Omental fat pad (tissue), 4 donors: ENCODE data around the gene DOK1. TPM values are rescaled to one million over a fixed set of nuclear protein-coding genes. Genes with fewer than 3 reads are reported as not detected.

Experiments
- ATAC-seq: fragments of 150-250 bp; one replicate; pipeline ENCODE4 v1.9.1; 2016; ENCODE audit warnings: mild to moderate bottlenecking, moderate library complexity; ENCODE audit not compliant: low FRiP score
- DNase-seq: peaks from one replicate; pipeline ENCODE4 v3.0.0-alpha.2; 2019; ENCODE audit warnings: low spot score
- total RNA-seq, 4 donors: library from RNA; depleted of rRNA; stranded (reverse); fragments of >200 nt; gene quantifications; one replicate each; pipeline ENCODE4 v1.1.0, GENCODE V29; 2016
- TF ChIP-seq, protein P1 (sequence below), 3 donors: fragments of 450-650 bp; IDR thresholded peaks; one replicate each; pipeline ENCODE4 v1.5.1; 2016 to 2017; ENCODE audit warnings: antibody characterized with exemption in 3 of 3, mild to moderate bottlenecking in 3 of 3, moderate library complexity in 2 of 3

The DOK1 gene
- total RNA-seq, 4 donors from 2014 or later: 16.0 to 39.4 (median 30.5) TPM

- ATAC-seq (no peak), DNase-seq (no peak)
- TF ChIP-seq, protein P1, sequence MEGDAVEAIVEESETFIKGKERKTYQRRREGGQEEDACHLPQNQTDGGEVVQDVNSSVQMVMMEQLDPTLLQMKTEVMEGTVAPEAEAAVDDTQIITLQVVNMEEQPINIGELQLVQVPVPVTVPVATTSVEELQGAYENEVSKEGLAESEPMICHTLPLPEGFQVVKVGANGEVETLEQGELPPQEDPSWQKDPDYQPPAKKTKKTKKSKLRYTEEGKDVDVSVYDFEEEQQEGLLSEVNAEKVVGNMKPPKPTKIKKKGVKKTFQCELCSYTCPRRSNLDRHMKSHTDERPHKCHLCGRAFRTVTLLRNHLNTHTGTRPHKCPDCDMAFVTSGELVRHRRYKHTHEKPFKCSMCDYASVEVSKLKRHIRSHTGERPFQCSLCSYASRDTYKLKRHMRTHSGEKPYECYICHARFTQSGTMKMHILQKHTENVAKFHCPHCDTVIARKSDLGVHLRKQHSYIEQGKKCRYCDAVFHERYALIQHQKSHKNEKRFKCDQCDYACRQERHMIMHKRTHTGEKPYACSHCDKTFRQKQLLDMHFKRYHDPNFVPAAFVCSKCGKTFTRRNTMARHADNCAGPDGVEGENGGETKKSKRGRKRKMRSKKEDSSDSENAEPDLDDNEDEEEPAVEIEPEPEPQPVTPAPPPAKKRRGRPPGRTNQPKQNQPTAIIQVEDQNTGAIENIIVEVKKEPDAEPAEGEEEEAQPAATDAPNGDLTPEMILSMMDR (IDR thresholded peaks at IDR 0.05): no peak
These were observed 4.3 kb upstream of the DOK1 start for GRCh38 chr2:74550231-74550630.

GRCh38 chr2:74551530-74551929 is 3.0 kb upstream of the DOK1 start:
- ATAC-seq (no peak), DNase-seq (no peak)
- TF ChIP-seq, protein P1 (IDR thresholded peaks at IDR 0.05): no peak

GRCh38 chr2:74551942-74552913 is 2.3 kb upstream of the DOK1 start:
- DNase-seq (no peak), ATAC-seq (no peak)
- TF ChIP-seq, protein P1 (IDR thresholded peaks at IDR 0.05): no peak

DNA sequence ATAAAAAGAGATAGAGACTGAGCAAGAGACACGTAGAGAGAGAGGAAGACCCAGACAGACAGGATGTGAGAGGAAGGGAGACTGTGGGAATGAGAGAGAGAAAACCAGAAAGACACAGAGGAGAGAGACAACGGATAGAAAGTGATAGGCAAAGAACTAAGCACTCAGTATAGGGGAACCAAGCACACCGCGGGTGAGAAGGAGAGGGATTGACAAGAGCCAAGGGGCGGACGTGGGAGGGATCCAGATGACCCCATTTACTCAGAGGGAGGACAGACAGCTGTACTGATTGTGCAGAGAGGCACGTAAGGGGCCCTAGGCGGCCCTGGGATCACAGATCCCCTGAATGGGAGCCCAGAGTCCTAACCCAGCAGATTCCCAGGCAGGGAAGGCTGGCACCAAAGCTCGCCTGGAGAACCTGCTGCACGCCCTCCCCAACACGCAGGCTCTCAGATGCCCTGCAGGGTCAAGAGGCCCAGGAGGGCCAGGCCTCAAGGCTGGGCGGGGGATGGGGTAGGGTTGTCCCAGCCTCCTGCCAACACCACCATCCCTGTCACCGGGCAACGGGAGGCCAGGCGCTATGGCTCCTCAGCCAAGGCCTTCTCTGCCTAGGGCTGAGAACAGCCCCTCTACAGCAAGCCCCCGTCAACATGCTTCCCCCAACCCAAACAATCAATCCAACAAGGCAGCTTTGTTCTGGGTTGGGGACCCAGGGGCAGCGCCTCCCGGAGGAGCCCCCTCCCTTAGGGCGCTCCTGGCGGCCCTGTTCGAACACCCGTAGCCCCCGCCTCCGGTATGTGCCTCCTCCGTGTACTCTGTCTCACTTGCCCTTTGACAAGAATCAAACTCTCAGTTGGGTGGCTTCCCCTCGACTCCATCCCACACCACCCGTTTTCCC is 1.4 kb upstream of the DOK1 start:
- TF ChIP-seq, protein P1 (IDR thresholded peaks at IDR 0.05): no peak

DNA sequence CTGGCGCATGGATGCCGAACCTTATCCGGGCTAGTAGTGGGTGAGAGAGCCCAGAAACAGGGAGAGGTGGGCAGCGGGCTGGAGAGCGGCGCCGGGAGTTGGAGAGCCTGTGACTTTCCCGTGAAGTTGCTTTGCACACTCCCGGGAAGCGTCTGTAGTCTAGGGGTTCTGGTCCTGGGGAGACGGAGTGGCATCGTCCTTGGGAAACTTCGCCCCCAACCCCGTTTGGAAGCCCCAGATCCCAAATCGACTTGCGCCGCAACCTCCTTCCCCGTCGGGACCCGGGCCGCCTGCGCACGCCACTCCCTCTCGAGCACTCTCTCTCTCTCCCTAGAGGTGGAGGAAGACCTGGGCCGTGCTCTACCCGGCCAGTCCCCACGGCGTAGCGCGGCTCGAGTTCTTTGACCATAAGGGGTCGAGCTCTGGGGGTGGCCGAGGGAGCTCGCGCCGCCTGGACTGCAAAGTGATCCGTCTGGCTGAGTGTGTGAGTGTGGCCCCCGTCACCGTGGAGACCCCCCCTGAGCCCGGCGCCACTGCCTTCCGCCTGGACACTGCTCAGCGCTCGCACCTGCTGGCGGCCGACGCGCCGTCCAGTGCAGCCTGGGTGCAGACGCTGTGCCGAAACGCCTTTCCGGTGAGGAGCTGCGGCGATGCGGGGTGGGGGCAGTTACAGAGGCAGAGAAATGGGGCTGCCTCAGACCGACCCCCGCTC is 456 bp downstream of the DOK1 start:
- peak; percentile 68 for ATAC-seq
- no peak for DNase-seq
- TF ChIP-seq, protein P1 (IDR thresholded peaks at IDR 0.05): no peak

More for the DNA sequence above, 1.4 kb upstream of the DOK1 start:
- ATAC-seq (no peak), DNase-seq (no peak)

- ATAC-seq (no peak), DNase-seq (no peak)
- TF ChIP-seq, protein P1 (IDR thresholded peaks at IDR 0.05): no peak
These were observed 1.1 kb downstream of the DOK1 start for GRCh38 chr2:74555610-74556103.
